CD4-positive, alpha-beta memory T cell (primary cell): Measurements from ENCODE around the gene NOP58. TPM values are rescaled to one million over a fixed set of nuclear protein-coding genes. Genes with fewer than 3 reads are reported as not detected.
A peak's percentile ranks its signal among the peaks of the same experiment; 100 is the strongest.

ENCODE experiments used
- CTCF ChIA-PET: fragments of 350-600 bp; sonication (Branson Sonifier 250); formaldehyde crosslinking; loops from one replicate; lab custom pipeline; 2021; ENCODE audit warnings: inconsistent platforms; ENCODE audit not compliant: partially characterized antibody; lab: Charles Lee
- POLR2A ChIA-PET: fragments of 350-600 bp; sonication (Branson Sonifier 250); formaldehyde crosslinking; loops from one replicate; lab custom pipeline; 2021; ENCODE audit not compliant: partially characterized antibody; lab: Charles Lee
- DNase-seq, 5 donors: peaks; one replicate each; pipeline versions ENCODE4 v3.0.0 to v3.0.0-alpha.2; 2020 to 2022; ENCODE audit warnings: mixed read lengths in 1 of 5
- H3K27ac ChIP-seq: one replicate; pipeline ENCODE4 v1.7.0; 2013; ENCODE audit warnings: low read depth, low read length
- H3K27me3 ChIP-seq: 2 replicates; pipeline ENCODE4 v1.7.0; 2013; ENCODE audit warnings: mild to moderate bottlenecking, low read length, moderate library complexity; ENCODE audit not compliant: insufficient read depth
- H3K36me3 ChIP-seq: 2 replicates; pipeline ENCODE4 v1.7.0; 2013; ENCODE audit warnings: mild to moderate bottlenecking, low read length, moderate library complexity; ENCODE audit not compliant: insufficient read depth
- H3K4me1 ChIP-seq: 2 replicates; pipeline ENCODE4 v1.7.0; 2013; ENCODE audit warnings: mild to moderate bottlenecking, low read length, moderate library complexity; ENCODE audit not compliant: insufficient read depth
- H3K4me3 ChIP-seq, 2 donors: one replicate each; pipeline ENCODE4 v1.7.0; 2013; ENCODE audit warnings: low read length in 2 of 2, mild to moderate bottlenecking in 1 of 2
- H3K9me3 ChIP-seq, 2 donors: one replicate each; pipeline ENCODE4 v1.7.0; 2013; ENCODE audit warnings: low read length in 2 of 2, control low read depth in 1 of 2; ENCODE audit not compliant: control insufficient read depth in 1 of 2
- H3K27ac Mint-ChIP-seq, 7 donors: one replicate each; pipeline ENCODE4 v1.8.0; 2020 to 2021; ENCODE audit warnings: mixed read lengths in 7 of 7, mild to moderate bottlenecking in 6 of 7, inconsistent platforms in 3 of 7, moderate library complexity in 3 of 7
- H3K27me3 Mint-ChIP-seq, 2 donors: one replicate each; pipeline ENCODE4 v1.8.0; 2020 to 2021; ENCODE audit warnings: mixed read lengths in 2 of 2
- H3K36me3 Mint-ChIP-seq, 2 donors: one replicate each; pipeline ENCODE4 v1.8.0; 2020 to 2021; ENCODE audit warnings: mixed read lengths in 2 of 2, inconsistent platforms in 1 of 2, mild to moderate bottlenecking in 1 of 2
- H3K4me1 Mint-ChIP-seq, 4 donors: one replicate each; pipeline ENCODE4 v1.8.0; 2020 to 2021; ENCODE audit warnings: mixed read lengths in 4 of 4, mild to moderate bottlenecking in 1 of 4
- H3K4me3 Mint-ChIP-seq, 8 donors: one replicate each; pipeline ENCODE4 v1.8.0; 2020 to 2021; ENCODE audit warnings: mixed read lengths in 8 of 8, mild to moderate bottlenecking in 7 of 8, moderate library complexity in 6 of 8, inconsistent platforms in 3 of 8
- H3K9me3 Mint-ChIP-seq, 8 donors: one replicate each; pipeline ENCODE4 v1.8.0; 2020 to 2021; ENCODE audit warnings: mixed read lengths in 8 of 8, mild to moderate bottlenecking in 5 of 8, inconsistent platforms in 3 of 8, moderate library complexity in 1 of 8
- intact Hi-C: fragments of 100-400 bp; cut with micrococcal nuclease; formaldehyde crosslinking; loops from one replicate; pipeline ENCODE4 v1.15.1; 2023
- polyA plus RNA-seq, 2 donors: library from polyadenylated mRNA; unstranded; fragments of 300-500 nt; fragmentation: Illumina TruSeq; gene quantifications; one replicate each; pipeline ENCODE4 v1.2.3, GENCODE V29; 2021
- total RNA-seq, 2 experiments: library from RNA; stranded (reverse); gene quantifications; one replicate each; pipeline ENCODE4 v1.2.3, GENCODE V29; 2021

The NOP58 gene
- total and polyA plus RNA-seq, 4 experiments from 2014 or later, result 90.6 to 123 (median 108) TPM

GRCh38 chr2:202344178-202344577 lies 78.6 kb downstream of the NOP58 start:
- intact Hi-C loops, result no loop called here
- no peak for DNase-seq
- Histone ChIP-seq H3K27ac (no peak overlapping the region), H3K4me1 (no peaks in the 10 kb centered on the region), H3K9me3 (no peaks in the 10 kb centered on the region), H3K27me3 (no peaks in the 10 kb centered on the region), H3K4me3 (no peak overlapping the region), H3K36me3 (no peaks in the 10 kb centered on the region)
- H3K4me1 Mint-ChIP-seq, result no peaks in the 10 kb centered on the region
- no peaks in the 10 kb centered on the region for H3K27me3 Mint-ChIP-seq
- H3K27ac Mint-ChIP-seq, result no peak overlapping the region
- H3K36me3 Mint-ChIP-seq, result no peaks in the 10 kb centered on the region
- H3K4me3 Mint-ChIP-seq, result no peak overlapping the region
- ChIA-PET POLR2A (no interaction called here), CTCF (no interaction called here)
- no peaks in the 10 kb centered on the region for H3K9me3 Mint-ChIP-seq

DNA sequence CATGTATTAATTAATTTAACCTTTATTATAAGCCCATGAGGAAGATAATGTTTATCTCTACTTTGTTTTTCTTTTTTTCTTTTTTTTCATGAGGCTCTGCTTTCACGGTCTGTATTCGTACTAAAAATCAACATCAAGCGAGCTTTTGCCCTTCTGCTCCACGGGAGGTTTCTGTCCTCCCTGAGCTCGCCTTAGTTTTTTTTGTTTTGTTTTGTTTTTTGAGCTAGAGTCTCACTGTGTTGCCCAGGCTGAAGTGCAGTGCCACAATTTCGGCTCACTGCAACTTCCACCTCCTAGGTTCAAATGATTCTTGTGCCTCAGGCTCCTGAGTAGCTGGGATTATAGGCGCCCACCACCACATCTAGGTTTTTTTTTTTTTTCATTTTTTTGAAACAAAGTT lies 80.6 kb downstream of the NOP58 start:
- H3K9me3 ChIP-seq, result no peaks in the 10 kb centered on the region
- H3K27me3 Mint-ChIP-seq, result no peaks in the 10 kb centered on the region
- CTCF ChIA-PET, result no interaction called here

More for the DNA sequence above, 80.6 kb downstream of the NOP58 start:
- no peak overlapping the region for H3K4me3 Mint-ChIP-seq
- Histone ChIP-seq H3K4me1 (no peaks in the 10 kb centered on the region), H3K27ac (no peak overlapping the region), H3K36me3 (no peaks in the 10 kb centered on the region), H3K27me3 (no peaks in the 10 kb centered on the region), H3K4me3 (no peak overlapping the region)
- H3K9me3 Mint-ChIP-seq, result no peaks in the 10 kb centered on the region
- no peaks in the 10 kb centered on the region for H3K36me3 Mint-ChIP-seq
- H3K27ac Mint-ChIP-seq, result peak overlapping the region in 1 of 7 donors; percentile 66
- intact Hi-C loops, result no loop called here
- no peak for DNase-seq
- H3K4me1 Mint-ChIP-seq, result no peaks in the 10 kb centered on the region
- POLR2A ChIA-PET, result no interaction called here

Other genes starting within 250 kb of the NOP58 start
- gene FZD7, start 231.9 kb upstream of the NOP58 start, total RNA-seq, result under 1 TPM; 0.47 to 0.61 TPM
- not detected for gene FZD7, start 231.9 kb upstream of the NOP58 start, polyA plus RNA-seq
- not detected for gene KIAA2012, start 192.5 kb upstream of the NOP58 start, total RNA-seq
- gene KIAA2012, start 192.5 kb upstream of the NOP58 start, polyA plus RNA-seq, result not detected
- gene SUMO1, start 27.2 kb upstream of the NOP58 start, total RNA-seq, result 10 to 100 TPM; 53.2 to 53.5 TPM
- 100 to 1,000 TPM; 143 to 262 TPM for gene SUMO1, start 27.2 kb upstream of the NOP58 start, polyA plus RNA-seq
- 10 to 100 TPM; 18.8 to 20.8 TPM for gene BMPR2, start 110.6 kb downstream of the NOP58 start, total RNA-seq
- 1 to 10 TPM; 2.3 to 4.2 TPM for gene BMPR2, start 110.6 kb downstream of the NOP58 start, polyA plus RNA-seq